ENCODE results near the gene KHDC1L. TPM values are rescaled to one million over a fixed set of nuclear protein-coding genes. Genes with fewer than 3 reads are reported as not detected.

KHDC1L gene
- total and polyA plus RNA-seq, 2 donors from 2014 or later, result not detected

- intact Hi-C loops (cut with DNase I), result loop anchor here (10.0 kb wide), 1 partner anchor 767 kb away; no protein-coding TSS in a partner anchor
- no peaks in the 10 kb centered on the region for H3K36me3 ChIP-seq (ENCODE audit: control insufficient read depth in 2 of 3, insufficient read depth in 3 of 3, low read length in 3 of 3)
- no peak for DNase-seq
- peaks cover 0 to 2% (median 0%) of the 10 kb centered on the region in 3 donors for H3K4me1 ChIP-seq (ENCODE audit: control insufficient read depth in 2 of 3, insufficient read depth in 2 of 3, low read depth in 1 of 3, low read length in 3 of 3)
- no peak overlapping the region for H3K9ac ChIP-seq (ENCODE audit: low read length in 3 of 3)
- H3K4me3 ChIP-seq (ENCODE audit: low read length in 3 of 3), result no peak overlapping the region
- no peak overlapping the region for H3K27ac ChIP-seq (ENCODE audit: low read depth in 2 of 2, low read length in 2 of 2)
- no peak for FAIRE-seq
- no peaks in the 10 kb centered on the region for H3K27me3 ChIP-seq (ENCODE audit: control insufficient read depth, insufficient read depth, low read length)
- no peaks in the 10 kb centered on the region for H3K9me3 ChIP-seq (ENCODE audit: control insufficient read depth in 2 of 3, insufficient read depth in 1 of 3, low read length in 3 of 3)
- no peak for TF ChIP-seq CTCF (IDR thresholded peaks at IDR 0.05; ENCODE audit: borderline replicate concordance, extremely low read depth, insufficient read depth)
Observed at GRCh38 chr6:73182021-73182607, 43.2 kb downstream of the KHDC1L start.

GRCh38 chr6:73180763-73181619 is 44.3 kb downstream of the KHDC1L start:
- FAIRE-seq, result peak; percentile 72
- Histone ChIP-seq H3K4me3 (ENCODE audit: low read length in 3 of 3) (peak overlapping the region in 2 of 3 donors; percentile 50 to 62), H3K27me3 (ENCODE audit: control insufficient read depth, insufficient read depth, low read length) (no peaks in the 10 kb centered on the region), H3K4me1 (ENCODE audit: control insufficient read depth in 2 of 3, insufficient read depth in 2 of 3, low read depth in 1 of 3, low read length in 3 of 3) (peaks cover 0 to 2% (median 0%) of the 10 kb centered on the region in 3 donors), H3K9me3 (ENCODE audit: control insufficient read depth in 2 of 3, insufficient read depth in 1 of 3, low read length in 3 of 3) (no peaks in the 10 kb centered on the region), H3K9ac (ENCODE audit: low read length in 3 of 3) (peak overlapping the region in 1 of 3 donors; percentile 15), H3K27ac (ENCODE audit: low read depth in 2 of 2, low read length in 2 of 2) (no peak overlapping the region), H3K36me3 (ENCODE audit: control insufficient read depth in 2 of 3, insufficient read depth in 3 of 3, low read length in 3 of 3) (no peaks in the 10 kb centered on the region)
- peak; percentile 68 for TF ChIP-seq CTCF (IDR thresholded peaks at IDR 0.05; ENCODE audit: borderline replicate concordance, extremely low read depth, insufficient read depth)
- intact Hi-C loops (cut with DNase I), result loop anchor here (10.0 kb wide), 1 partner anchor 766 kb away; no protein-coding TSS in a partner anchor
- DNase-seq, result peak in 4 of 5 donors; percentile 43 to 70 (median 56)

GRCh38 chr6:73180076-73180738 is 45.1 kb downstream of the KHDC1L start:
- Histone ChIP-seq H3K36me3 (ENCODE audit: control insufficient read depth in 2 of 3, insufficient read depth in 3 of 3, low read length in 3 of 3) (no peaks in the 10 kb centered on the region), H3K27ac (ENCODE audit: low read depth in 2 of 2, low read length in 2 of 2) (no peak overlapping the region), H3K27me3 (ENCODE audit: control insufficient read depth, insufficient read depth, low read length) (no peaks in the 10 kb centered on the region), H3K4me1 (ENCODE audit: control insufficient read depth in 2 of 3, insufficient read depth in 2 of 3, low read depth in 1 of 3, low read length in 3 of 3) (peaks cover 0 to 2% (median 0%) of the 10 kb centered on the region in 3 donors), H3K9ac (ENCODE audit: low read length in 3 of 3) (no peak overlapping the region), H3K9me3 (ENCODE audit: control insufficient read depth in 2 of 3, insufficient read depth in 1 of 3, low read length in 3 of 3) (no peaks in the 10 kb centered on the region), H3K4me3 (ENCODE audit: low read length in 3 of 3) (no peak overlapping the region)
- FAIRE-seq, result no peak
- no peak for DNase-seq
- TF ChIP-seq CTCF (IDR thresholded peaks at IDR 0.05; ENCODE audit: borderline replicate concordance, extremely low read depth, insufficient read depth), result no peak
- intact Hi-C loops (cut with DNase I), result loop anchor here (10.0 kb wide), 1 partner anchor 765 kb away; no protein-coding TSS in a partner anchor
